ENCODE data around the gene TIAM1.

The TIAM1 gene

GRCh38 chr21:31343680-31344480 is at the start of gene TIAM1:
TSS of gene TIAM1 (minus strand) at chr21:31344261. CDS start at chr21:31266972, 77,289 bp downstream.
- DNase-seq = no peak

DNA sequence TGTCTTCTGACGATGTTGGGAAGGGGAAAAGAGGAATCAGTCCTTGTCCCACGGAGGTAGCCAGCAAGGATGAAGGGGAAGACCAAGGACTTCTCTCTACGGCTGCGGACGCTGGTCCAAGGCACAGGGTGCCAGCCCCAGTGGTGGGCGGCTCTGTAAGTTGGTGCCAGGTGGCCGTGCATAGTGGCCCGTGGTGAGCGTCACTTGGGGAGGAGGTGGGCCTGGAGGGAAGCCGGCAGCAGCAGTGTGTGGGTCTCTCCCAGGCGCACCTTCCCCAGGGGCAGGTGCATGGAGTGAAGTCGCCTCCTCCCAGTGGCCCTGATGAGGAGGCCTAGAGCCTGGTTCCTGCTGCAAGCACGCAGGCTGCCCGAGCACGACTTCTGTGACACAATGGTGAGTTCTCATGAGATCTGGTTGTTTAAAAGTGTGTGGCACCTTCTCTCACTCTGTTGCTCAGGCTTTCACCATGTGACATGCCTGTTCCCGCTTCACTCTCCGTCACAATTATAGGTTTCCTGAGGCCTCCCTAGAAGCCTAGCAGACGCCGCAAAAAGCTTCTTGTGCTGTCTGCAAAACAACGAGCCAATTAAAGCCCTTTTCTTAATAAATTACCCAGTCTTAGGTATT is 43.6 kb upstream of the TIAM1 start:
- no peak for DNase-seq

DNA sequence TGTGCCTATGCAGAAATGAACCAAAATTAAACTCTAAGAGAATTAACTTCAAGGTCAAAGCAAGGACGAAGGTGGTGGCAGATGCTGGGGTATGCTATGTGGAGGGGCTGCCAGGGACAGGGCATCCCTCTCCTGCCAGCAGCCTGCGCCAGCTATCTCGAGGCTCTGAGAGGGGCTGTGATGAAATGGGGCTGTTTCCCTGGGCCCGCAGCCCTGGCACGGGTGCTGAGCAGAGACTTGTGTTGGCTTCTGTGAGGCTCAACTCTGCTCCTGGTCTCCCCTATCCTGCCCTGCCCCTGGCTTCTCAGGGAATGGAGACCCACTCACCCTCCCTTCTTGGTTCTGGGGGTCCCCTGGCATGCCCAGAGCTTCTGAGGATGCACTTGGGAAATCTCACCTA is 41.9 kb upstream of the TIAM1 start:
- no peak for DNase-seq

GRCh38 chr21:31383770-31384169 is 39.7 kb upstream of the TIAM1 start:
- DNase-seq = no peak

GRCh38 chr21:31382060-31382459 is 38.0 kb upstream of the TIAM1 start:
- DNase-seq = no peak

DNA sequence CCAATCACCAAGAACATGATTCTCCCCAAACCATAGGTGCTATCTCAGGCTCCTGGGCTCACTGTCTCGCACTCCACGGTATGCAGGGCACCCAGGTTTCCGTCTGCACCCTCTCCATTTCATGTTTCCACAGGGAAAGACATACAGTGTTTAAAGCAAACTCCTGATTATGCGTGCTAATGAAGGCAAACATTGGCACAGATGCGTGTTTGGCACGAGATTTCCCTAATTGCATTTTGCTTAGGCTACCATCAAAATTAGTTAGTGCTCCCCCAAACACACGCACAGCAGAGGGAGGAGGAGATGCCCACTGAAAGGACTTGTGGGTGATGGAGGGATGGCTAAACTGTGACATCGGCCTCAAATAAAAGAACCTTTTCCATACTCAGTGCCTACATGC is 32.2 kb upstream of the TIAM1 start:
- DNase-seq = no peak

- no peak for DNase-seq
Measured at GRCh38 chr21:31374395-31374794, 30.3 kb upstream of the TIAM1 start.

- no peak for DNase-seq
Measured at GRCh38 chr21:31372471-31372765, 28.4 kb upstream of the TIAM1 start.

DNA sequence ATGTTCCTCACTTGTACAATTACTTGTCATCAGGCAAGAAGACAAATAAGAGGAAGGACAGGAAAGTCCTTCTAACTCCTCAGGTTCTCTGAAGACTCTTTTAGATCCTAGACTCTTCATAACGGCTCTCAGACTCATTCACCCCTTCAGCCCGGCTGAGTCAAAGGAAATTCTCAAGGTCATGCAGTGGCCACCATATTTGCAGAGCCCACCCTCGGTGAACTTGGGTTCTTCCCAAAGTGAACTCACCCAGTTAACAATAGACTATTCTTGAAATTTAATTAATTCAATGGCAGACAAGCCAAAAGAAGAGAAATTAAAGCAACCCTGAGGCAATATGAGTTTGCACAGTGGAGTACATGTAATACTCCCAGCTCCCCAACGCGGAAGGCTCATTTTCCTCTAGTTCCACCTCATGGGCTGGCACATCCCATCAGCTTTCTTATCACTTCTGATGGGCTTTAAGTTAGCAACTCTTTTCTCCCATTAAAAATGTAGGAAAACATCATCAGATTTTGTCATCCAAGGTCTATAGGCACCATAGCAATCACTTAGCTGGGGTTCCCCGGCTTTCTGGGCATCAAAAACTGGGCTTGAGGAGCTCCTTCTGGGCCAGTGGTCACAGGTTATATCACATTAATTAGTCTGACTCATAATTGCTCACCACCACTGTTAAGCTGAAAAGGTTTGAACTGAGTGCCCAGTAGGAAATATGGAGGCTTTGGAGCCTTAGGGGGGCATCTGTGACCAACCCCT is 27.8 kb upstream of the TIAM1 start:
- DNase-seq = no peak

DNA sequence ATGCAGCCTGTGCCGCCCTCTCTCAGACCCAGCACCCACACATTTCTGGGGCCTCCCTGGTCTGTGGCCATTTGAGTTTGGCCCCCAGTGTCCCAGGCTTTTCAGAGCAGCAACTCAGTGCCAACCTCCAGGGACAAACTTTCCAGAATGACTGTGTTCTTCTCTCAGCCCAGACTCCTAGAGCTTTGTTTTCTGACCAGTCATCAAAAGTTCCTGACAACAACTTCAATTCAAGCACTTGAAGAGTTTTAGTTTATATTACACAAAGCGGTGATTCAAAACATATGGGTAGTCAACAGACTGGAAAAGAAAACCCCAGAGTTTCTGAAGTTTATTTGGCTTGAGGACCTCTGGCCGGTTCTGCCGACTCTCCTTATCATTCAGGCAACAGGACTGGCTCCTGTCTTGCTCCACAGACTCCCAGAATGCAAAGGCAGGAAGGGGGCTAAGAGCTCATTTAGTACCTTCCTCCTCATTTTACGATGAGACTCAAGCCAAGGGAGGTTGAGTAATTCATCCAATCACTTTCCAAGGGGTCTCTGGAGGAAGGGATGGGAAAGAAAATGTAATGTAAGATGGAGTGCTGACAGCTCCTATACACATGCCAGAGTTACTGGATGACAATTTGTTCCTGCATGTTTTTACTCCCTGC is 27.0 kb upstream of the TIAM1 start:
- DNase-seq = no peak

DNA sequence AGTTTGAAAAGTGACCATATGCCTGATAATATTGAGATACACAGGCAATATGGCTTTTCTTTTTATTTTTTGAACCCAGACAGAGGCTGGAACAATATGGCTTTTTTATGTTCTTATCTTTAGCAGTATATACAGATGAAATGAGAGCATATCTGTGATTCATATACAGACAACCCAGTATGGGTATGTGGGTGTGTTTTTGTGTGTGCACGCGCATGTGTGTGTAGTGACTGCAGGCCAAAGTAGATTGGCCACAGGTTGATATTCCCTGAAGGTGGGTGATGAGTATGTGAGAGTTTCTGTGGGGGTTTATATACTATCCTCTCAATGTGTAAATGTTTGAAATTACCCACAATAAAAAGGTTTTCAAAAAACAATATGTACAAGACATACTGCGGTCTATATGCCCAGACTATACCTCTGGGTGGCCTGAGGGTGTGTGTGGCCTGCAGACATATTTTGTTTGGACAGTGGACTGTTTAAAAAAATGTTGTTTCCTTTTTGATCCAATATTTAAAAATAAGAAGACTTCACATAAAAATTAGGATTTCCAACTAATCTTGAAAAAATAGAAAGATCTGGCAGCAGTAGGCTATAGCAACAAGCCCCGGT is 26.3 kb upstream of the TIAM1 start:
- DNase-seq = no peak

DNA sequence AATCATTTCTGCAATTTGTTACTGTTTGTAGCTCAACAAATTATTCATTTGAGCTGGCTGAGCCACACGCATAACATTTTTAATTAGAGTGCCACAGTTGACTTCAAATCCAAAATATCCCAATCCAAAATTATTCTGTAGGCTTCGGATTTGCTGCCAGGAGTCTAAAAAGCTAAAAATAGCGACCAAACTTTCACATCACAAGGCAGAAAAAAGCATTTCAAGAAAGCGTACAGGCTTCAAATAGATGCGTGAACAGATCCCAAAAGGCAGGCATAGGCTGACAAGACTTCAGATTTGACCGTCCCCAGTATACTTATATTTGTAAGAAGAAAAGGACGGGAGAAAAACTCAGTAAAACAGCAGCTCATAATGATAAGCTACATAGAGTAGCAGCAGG is 24.3 kb upstream of the TIAM1 start:
- no peak for DNase-seq

DNA sequence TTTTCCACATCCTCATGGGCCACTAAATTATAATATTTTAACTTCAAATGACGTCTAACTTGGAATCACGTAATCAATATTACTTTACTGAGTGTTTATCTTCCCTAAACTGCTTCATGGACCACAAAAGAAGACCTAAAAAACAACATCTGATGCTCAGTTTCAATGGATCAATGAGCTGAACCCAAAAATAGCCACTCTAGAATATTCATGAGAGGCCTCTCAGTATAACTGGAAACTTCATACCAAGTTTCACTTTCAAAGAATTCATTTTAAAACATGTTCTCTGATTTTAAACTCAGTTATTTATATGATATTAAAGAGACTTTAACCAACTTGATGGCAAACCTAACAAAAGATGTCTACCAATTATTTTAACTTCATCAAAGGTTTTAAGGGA is 23.7 kb upstream of the TIAM1 start:
- DNase-seq = no peak

GRCh38 chr21:31366825-31367224 is 22.8 kb upstream of the TIAM1 start:
- no peak for DNase-seq

DNA sequence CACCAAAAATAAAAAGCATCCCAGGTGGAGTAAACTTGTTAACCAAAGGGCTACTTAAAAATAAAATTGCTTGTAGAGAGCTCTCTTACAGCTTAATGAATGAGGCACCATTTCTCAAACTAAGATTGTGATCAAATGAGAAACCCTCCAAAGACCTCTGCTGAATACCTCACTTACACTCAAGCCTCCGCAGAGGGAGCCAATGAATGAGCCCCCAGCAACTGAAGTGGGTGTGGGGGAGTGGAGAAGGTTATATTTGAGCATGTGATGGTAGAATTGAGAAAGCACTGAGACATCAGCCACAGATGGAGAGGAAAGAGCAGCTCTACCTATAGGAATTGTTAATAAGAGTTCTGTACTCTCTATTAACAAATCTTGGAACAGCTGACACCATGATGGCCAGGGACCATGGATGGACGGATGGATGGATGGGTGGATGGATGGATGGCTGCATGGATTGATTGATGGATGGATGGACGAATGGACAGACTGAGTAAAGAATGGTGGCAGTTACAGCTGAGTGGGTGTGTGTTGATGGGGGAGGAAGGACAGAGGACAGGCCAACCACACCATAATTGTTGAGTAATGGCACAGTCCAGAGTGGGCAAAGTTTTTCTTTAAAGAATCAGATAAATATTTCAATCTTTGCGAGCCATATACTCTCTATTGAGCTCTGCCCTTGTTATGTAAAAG is 20.3 kb upstream of the TIAM1 start:
- DNase-seq = no peak

DNA sequence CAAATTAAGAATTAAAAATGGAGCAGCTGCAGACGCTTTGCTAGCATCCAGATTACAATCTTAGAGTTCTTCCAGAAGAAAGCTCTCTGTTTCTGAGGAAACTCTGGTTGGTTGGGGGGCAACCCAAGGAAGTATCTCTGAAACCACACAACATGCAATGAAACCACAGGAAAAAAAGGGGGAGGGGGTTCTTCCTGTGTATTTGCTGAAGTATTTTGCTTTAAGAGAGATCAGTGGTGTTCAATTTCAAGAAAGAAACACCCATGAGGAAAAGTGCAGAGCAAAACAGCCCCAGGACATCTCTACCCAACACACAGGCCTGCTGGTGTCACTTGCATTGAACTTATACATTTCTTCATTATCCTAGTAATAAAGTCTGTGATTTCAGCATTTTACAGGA is 19.7 kb upstream of the TIAM1 start:
- no peak for DNase-seq

- DNase-seq = no peak
Measured at GRCh38 chr21:31360717-31361116, 16.7 kb upstream of the TIAM1 start.

- no peak for DNase-seq
Measured at GRCh38 chr21:31358158-31358557, 14.1 kb upstream of the TIAM1 start.

GRCh38 chr21:31356440-31356839 is 12.4 kb upstream of the TIAM1 start:
- DNase-seq = no peak

GRCh38 chr21:31354604-31355443 is 10.8 kb upstream of the TIAM1 start:
- no peak for DNase-seq

- DNase-seq = no peak
Measured at GRCh38 chr21:31354122-31354521, 10.1 kb upstream of the TIAM1 start.

DNA sequence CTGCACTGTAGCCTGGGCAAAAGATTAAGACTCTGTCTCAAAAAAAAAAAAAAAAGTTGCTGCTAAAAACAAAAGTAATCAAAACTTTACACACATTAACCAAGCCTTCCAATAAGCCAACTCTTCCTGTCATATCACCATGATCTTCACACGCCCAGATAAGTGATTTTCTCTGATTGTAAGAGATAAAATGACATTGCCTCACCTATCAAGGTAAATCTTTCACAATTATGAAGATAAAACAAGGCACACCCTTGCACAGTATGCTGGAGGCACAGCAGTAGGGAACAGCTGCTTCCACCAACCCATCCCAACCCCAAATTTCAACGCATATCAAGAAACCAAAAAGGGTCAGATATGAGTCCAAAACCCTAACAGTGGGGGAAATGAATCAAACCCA is 8.8 kb upstream of the TIAM1 start:
- no peak for DNase-seq

Measured in SIG-M5 (cell line).